Measurements from ENCODE around the gene PLA2G4F. TPM values are rescaled to one million over a fixed set of nuclear protein-coding genes. Genes with fewer than 3 reads are reported as not detected.

Gene PLA2G4F, protein sequence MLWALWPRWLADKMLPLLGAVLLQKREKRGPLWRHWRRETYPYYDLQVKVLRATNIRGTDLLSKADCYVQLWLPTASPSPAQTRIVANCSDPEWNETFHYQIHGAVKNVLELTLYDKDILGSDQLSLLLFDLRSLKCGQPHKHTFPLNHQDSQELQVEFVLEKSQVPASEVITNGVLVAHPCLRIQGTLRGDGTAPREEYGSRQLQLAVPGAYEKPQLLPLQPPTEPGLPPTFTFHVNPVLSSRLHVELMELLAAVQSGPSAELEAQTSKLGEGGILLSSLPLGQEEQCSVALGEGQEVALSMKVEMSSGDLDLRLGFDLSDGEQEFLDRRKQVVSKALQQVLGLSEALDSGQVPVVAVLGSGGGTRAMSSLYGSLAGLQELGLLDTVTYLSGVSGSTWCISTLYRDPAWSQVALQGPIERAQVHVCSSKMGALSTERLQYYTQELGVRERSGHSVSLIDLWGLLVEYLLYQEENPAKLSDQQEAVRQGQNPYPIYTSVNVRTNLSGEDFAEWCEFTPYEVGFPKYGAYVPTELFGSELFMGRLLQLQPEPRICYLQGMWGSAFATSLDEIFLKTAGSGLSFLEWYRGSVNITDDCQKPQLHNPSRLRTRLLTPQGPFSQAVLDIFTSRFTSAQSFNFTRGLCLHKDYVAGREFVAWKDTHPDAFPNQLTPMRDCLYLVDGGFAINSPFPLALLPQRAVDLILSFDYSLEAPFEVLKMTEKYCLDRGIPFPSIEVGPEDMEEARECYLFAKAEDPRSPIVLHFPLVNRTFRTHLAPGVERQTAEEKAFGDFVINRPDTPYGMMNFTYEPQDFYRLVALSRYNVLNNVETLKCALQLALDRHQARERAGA
- total RNA-seq = not detected

DNA sequence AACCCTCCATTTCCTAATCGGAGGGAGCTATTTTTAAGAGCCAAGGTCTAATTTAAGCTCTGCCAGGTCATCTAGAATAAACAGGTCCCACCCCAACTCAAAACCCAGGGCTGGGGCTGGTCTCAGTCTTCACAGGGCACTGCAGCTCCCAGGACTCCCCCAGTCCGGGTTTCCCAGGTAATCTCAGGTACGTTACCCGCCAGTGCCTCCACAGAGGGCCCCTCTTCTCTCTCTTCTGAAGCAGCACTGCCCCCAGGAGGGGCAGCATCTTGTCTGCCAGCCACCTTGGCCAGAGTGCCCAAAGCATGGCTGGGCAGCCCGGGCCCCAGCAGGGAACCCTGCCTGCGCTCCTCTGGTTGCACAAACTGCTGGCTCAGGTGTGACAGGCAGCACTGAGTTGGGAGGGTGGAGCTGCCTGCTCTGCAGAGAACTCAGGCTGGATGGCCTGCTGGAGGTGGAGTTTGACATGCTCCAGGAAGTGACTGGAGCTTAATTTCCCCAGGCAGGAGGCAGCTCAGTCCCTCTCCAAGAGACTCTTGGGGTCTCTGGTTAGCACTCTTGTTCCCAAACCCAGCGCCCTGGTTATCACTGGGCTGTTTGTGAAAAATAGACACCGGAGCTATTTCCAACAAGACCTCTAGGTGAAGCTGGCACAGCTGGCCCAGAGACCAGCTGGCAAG is at the start of gene PLA2G4F:
Gene PLA2G4F (minus strand): TSS at position 394 of the 680 bp plus-strand sequence. CDS start 87 bp downstream, at position 307.

DNA sequence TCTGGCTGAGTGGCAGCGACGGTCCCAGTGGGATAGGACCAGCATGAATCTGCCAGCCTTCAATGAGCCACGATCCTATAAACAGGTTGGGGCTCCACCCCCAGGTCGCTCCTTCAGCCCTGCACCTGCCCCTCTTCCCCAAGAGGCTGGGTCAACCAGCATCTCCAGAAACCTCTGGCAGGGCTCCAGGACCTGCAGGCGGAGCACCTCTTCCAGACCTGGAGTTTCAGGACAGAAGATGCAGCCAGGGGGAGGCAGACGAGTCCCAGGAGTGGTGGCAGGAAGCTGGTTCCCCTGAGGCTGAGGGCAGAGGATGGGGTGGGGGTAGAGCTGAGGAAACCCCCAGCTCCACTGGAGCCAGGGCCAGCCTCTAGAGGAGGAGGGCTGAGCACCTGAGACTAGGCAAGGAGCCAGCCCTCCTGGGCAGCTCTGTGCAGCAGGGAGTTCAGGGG is 61.9 kb downstream of the PLA2G4F start, which contains the start of gene PLA2G4D:
Gene PLA2G4D (minus strand): TSS at position 51 of the 452 bp plus-strand sequence. CDS start 103 bp downstream, outside the sequence.

Small RNA genes within 50 kb of the gene (small RNA-seq; reads per million reads assigned to genes)
- 0.18 reads per million for gene MIR627

Other genes starting within 250 kb of the PLA2G4F start
- gene EHD4, start 184.1 kb downstream of the PLA2G4F start, total RNA-seq = 6.2 TPM
- gene PLA2G4E, start 135.6 kb downstream of the PLA2G4F start, total RNA-seq = not detected
- under 0.01 TPM for gene PLA2G4D, start 62.1 kb downstream of the PLA2G4F start, total RNA-seq
- 56.5 TPM for gene VPS39, start 51.7 kb upstream of the PLA2G4F start, total RNA-seq
- 12.9 TPM for gene GANC, start 116.6 kb upstream of the PLA2G4F start, total RNA-seq
- 75.4 TPM for gene TMEM87A, start 116.8 kb upstream of the PLA2G4F start, total RNA-seq
- gene CAPN3, start 202.9 kb upstream of the PLA2G4F start, total RNA-seq = 2.5 TPM